Calu3 (cell line): ENCODE results near the gene NUP155. TPM values are rescaled to one million over a fixed set of nuclear protein-coding genes. Genes with fewer than 3 reads are reported as not detected.
A peak's percentile ranks its signal among the peaks of the same experiment; 100 is the strongest.

Experiments
- BruUV-seq: library from RNA; stranded (reverse); fragments of 400-500 nt; replicated peaks from 2 replicates; lab custom pipeline; 2021; lab: Mats Ljungman, UMichigan
- CTCF ChIA-PET: fragments of 300-600 bp; sonication (Branson Sonifier 250); formaldehyde crosslinking; loops from one replicate; lab custom pipeline; 2022; ENCODE audit warnings: antibody characterized with exemption; lab: Charles Lee
- DNase-seq: peaks from one replicate; pipeline ENCODE4 v3.0.0; 2022
- H3K27ac Mint-ChIP-seq: one replicate; pipeline ENCODE4 v1.8.0; 2022; ENCODE audit warnings: mixed read lengths; ENCODE audit not compliant: unreplicated experiment
- H3K27me3 Mint-ChIP-seq: one replicate; pipeline ENCODE4 v1.8.0; 2022; ENCODE audit warnings: mixed read lengths; ENCODE audit not compliant: unreplicated experiment
- H3K36me3 Mint-ChIP-seq: one replicate; pipeline ENCODE4 v1.8.0; 2022; ENCODE audit warnings: mild to moderate bottlenecking, moderate library complexity, mixed read lengths; ENCODE audit not compliant: insufficient read depth, unreplicated experiment
- H3K4me1 Mint-ChIP-seq: one replicate; pipeline ENCODE4 v1.8.0; 2022; ENCODE audit warnings: mild to moderate bottlenecking, low read depth, mixed read lengths; ENCODE audit not compliant: unreplicated experiment
- H3K4me3 Mint-ChIP-seq: one replicate; pipeline ENCODE4 v1.8.0; 2022; ENCODE audit warnings: mild to moderate bottlenecking, low read depth, moderate library complexity, mixed read lengths; ENCODE audit not compliant: unreplicated experiment
- H3K9me3 Mint-ChIP-seq: one replicate; pipeline ENCODE4 v1.8.0; 2022; ENCODE audit warnings: low read depth, mixed read lengths; ENCODE audit not compliant: unreplicated experiment
- CTCF ChIP-seq: fragments of 200-600 bp; IDR thresholded peaks from one replicate; pipeline ENCODE4 v1.8.0; 2022; ENCODE audit warnings: antibody characterized with exemption; ENCODE audit not compliant: unreplicated experiment
- intact Hi-C: fragments of 100-400 bp; cut with micrococcal nuclease; formaldehyde crosslinking; loops from one replicate; pipeline ENCODE4 v1.10.0; 2022; ENCODE audit not compliant: unreplicated experiment
- total RNA-seq: library from RNA; stranded (reverse); gene quantifications from 2 replicates; pipeline ENCODE4 v1.2.3, GENCODE V29; 2022

The NUP155 gene
- total RNA-seq, 1 experiment from 2014 or later: 47.2 TPM

GRCh38 chr5:37251665-37252064, 119.2 kb downstream of the NUP155 start:
- H3K4me1 Mint-ChIP-seq: peaks cover 8% of the 10 kb centered on the region
- CTCF ChIA-PET: no interaction called here
- no peak for TF ChIP-seq CTCF
- BruUV-seq: no TSS peak
- DNase-seq: no peak
- H3K9me3 Mint-ChIP-seq: no peaks in the 10 kb centered on the region
- no peak overlapping the region for H3K27ac Mint-ChIP-seq
- H3K36me3 Mint-ChIP-seq: peaks cover 19% of the 10 kb centered on the region
- no peak overlapping the region for H3K4me3 Mint-ChIP-seq
- intact Hi-C loops: loop anchor here (5.0 kb wide), 1 partner anchor 41 kb away; no protein-coding TSS in a partner anchor
- no peaks in the 10 kb centered on the region for H3K27me3 Mint-ChIP-seq

GRCh38 chr5:37249815-37250164, 121.1 kb downstream of the NUP155 start:
- intact Hi-C loops: loop anchor here (5.0 kb wide), 1 partner anchor 43 kb away; no protein-coding TSS in a partner anchor
- no peak for TF ChIP-seq CTCF
- BruUV-seq: TSS peak; percentile 50
- Mint-ChIP-seq H3K9me3 (no peaks in the 10 kb centered on the region), H3K4me1 (peaks cover 8% of the 10 kb centered on the region), H3K27ac (peak overlapping the region; percentile 84), H3K27me3 (no peaks in the 10 kb centered on the region), H3K36me3 (peaks cover 19% of the 10 kb centered on the region), H3K4me3 (peak overlapping the region; percentile 87)
- CTCF ChIA-PET: interaction anchor here (1.5 kb wide), 1 partner anchor 23 kb away, joined by 6 read pairs; no protein-coding TSS in a partner anchor
- no peak for DNase-seq

- CTCF ChIA-PET: interaction anchor here (0.6 to 1.5 kb wide), 4 partner anchors 14 to 26 kb away, joined by 3 to 6 read pairs (median 4); no protein-coding TSS in a partner anchor
- Mint-ChIP-seq H3K36me3 (peaks cover 19% of the 10 kb centered on the region), H3K27me3 (no peaks in the 10 kb centered on the region), H3K27ac (peak within 1 kb of the TSS; percentile 84), H3K9me3 (no peaks in the 10 kb centered on the region), H3K4me1 (peaks cover 8% of the 10 kb centered on the region), H3K4me3 (peak within 1 kb of the TSS; percentile 87)
- TF ChIP-seq CTCF: no peak
- DNase-seq: peak; percentile 75
- BruUV-seq: no TSS peak
- intact Hi-C loops: no loop called here
These were observed 121.7 kb downstream of the NUP155 start, which contains the start of gene CPLANE1 for GRCh38 chr5:37248970-37249814. Gene CPLANE1 (minus strand): TSS chr5:37249376. CDS start chr5:37247698, 1,678 bp downstream.

GRCh38 chr5:37248421-37248969, 122.4 kb downstream of the NUP155 start:
- BruUV-seq: TSS peak; percentile 41
- no peak for DNase-seq
- CTCF ChIA-PET: interaction anchor here (0.6 to 1.5 kb wide), 5 partner anchors 9 to 27 kb away, joined by 3 to 6 read pairs (median 3); no protein-coding TSS in a partner anchor
- Mint-ChIP-seq H3K36me3 (peaks cover 19% of the 10 kb centered on the region), H3K27me3 (no peaks in the 10 kb centered on the region), H3K4me1 (peaks cover 8% of the 10 kb centered on the region), H3K4me3 (peak overlapping the region; percentile 87), H3K27ac (peak overlapping the region; percentile 84), H3K9me3 (no peaks in the 10 kb centered on the region)
- intact Hi-C loops: no loop called here
- no peak for TF ChIP-seq CTCF
